HK-2 (cell line): Measurements from ENCODE around the gene AWAT2.
"Not testable (repeated sequence)": the region's sequence is repeated elsewhere in the genome, so short reads cannot be mapped to it uniquely, and the experiment has no call there.

Experiments
- DNase-seq: peaks from one replicate; pipeline ENCODE4 v3.0.0-alpha.2; 2018; ENCODE audit not compliant: unreplicated experiment

AWAT2 gene

DNA sequence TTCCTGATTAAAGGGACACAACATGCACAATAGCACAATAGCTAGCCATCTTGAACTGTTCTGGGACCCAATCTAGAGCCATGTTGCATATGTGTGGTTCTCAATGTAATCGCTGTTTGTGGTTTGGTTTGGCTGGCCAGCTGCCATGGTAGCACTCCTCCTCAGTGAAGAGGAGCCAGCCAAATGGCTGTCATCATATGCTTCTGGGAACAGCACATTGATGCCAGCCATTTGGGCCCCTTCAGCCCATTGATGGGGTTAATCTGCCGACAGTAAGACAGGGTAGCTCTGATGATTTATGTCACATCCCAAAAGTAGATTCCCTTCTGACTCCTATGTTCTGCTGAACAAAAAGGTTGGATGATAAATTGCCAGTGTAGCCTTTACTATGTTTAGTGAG, 48.5 kb downstream of the AWAT2 start:
- DNase-seq = no peak

DNA sequence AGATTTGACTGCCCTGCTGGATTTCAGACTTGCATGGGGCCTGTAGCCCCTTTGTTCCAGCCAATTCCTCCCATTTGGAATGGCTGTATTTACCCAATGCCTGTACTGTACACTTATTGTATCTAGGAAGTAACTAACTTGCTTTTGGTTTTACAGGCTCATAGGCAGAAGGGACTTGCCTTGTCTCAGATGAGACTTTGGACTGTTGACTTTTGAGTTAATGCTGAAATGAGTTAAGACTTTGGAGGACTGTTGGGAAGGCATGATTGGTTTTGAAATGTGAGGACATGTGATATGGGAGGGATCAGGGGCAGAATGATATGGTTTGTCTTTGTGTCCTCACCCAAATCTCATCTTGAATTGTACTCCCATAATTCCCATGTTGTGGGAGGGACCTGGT, 51.4 kb downstream of the AWAT2 start:
- DNase-seq = not testable (repeated sequence)

GRCh38 chrX:69996113-69996468, 53.6 kb downstream of the AWAT2 start:
- no peak for DNase-seq

DNA sequence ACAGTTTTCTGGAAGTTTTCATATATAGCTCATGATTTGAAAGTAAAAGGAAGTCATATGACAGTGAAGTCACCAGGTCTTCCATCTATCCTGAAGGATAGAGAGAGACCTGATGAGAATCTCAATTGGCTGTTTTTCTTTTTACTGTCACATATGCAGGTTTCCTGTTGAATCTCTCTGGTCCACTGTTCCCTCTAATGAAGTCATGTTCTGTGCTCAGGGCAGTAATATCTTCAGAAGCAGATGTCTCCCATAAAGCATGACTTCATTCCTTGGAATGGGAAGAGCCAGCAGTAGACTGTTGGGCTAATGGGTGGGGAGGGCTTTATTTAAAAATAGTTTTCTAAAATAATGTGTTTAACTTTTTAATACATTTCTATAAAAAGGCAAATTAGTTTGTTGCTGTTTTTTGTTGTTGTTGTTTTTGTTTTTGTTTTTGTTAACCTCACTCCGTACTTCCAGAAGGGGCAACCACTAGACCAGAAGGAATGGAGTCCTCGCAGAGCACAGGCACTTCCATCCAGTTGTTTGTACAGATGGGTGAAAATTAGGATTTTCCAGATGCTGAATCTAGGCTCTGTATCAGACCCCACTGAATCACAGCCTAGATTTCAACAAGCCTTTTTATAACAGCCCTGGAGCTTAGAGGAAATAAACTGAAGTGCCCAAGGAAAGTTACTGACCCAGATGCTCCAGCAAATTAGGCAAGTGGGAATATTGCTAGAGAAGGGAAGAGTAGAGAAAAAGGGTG, 54.2 kb downstream of the AWAT2 start:
- no peak for DNase-seq

DNA sequence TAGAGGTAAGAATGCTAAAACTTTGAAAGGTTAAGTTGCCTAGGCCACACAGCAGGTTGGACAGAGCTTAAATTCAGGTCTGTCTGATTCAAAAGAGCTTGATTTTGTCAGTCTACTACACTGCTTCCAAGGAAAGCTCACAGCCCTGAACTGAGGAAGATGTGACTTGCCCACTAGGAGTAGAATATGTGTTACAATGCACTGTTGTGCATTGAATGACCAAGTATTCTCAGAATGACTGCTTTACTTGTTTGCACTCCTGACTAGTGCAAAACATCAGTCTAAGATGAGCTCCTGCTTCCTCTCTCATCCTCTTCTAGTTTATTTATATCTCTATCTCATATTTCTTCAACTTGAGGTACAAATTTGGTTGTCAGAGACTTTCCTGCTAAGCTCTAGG, 56.2 kb downstream of the AWAT2 start:
- no peak for DNase-seq

GRCh38 chrX:69991685-69992084, 58.1 kb downstream of the AWAT2 start:
- no peak for DNase-seq
